K562 (cell line): ENCODE measurements around the gene KRT35. TPM values are rescaled to one million over a fixed set of nuclear protein-coding genes. Genes with fewer than 3 reads are reported as not detected.
A peak's percentile ranks its signal among the peaks of the same experiment; 100 is the strongest.

Experiments used
- ATAC-seq: fragments of 200-7000 bp; cut with Tn5 transposase; 3 replicates; pipeline ENCODE4 v1.9.1; 2020; ENCODE audit warnings: moderate library complexity
- BruUV-seq: library from RNA; stranded (reverse); fragments of 400-500 nt; replicated peaks from 2 replicates; lab custom pipeline; 2021; lab: Mats Ljungman, UMichigan
- CTCF ChIA-PET: fragments of 300-600 bp; formaldehyde crosslinking; extraction: SDS; loops from one replicate; lab custom pipeline; 2021; ENCODE audit warnings: low intra/inter-chr PET ratio; lab: Yijun Ruan, JAX
- POLR2A ChIA-PET: fragments of 300-600, 350-650 bp; sonication (Branson Sonifier 250); formaldehyde crosslinking; extraction: SDS; loops from one replicate; lab custom pipeline; 2021; ENCODE audit warnings: antibody characterized with exemption, inconsistent platforms; lab: Yijun Ruan, JAX
- DNase-seq, 4 experiments: peaks; one replicate each; pipeline versions ENCODE4 v3.0.0 to v3.0.0-alpha.2; 2011 to 2018; ENCODE audit warnings: low spot score in 3 of 4, mixed read lengths in 3 of 4; ENCODE audit errors: extremely low read depth in 1 of 4
- FAIRE-seq: peaks from 2 replicates; lab custom pipeline; 2011; peaks lifted over from hg19 to GRCh38; lab: Jason Lieb, UNC
- H2AFZ ChIP-seq: 2 replicates; pipeline ENCODE4 v1.6.0; 2011; ENCODE audit warnings: low read depth, low read length, control low read depth, inconsistent platforms
- H3K27ac ChIP-seq: fragments of 200-600 bp; 3 replicates; pipeline ENCODE4 v1.8.0; 2011; ENCODE audit warnings: low read depth, mild to moderate bottlenecking, control low read depth, inconsistent platforms, low read length, moderate library complexity, mixed read lengths; ENCODE audit errors: extremely low read depth
- H3K27me3 ChIP-seq, 2 experiments: fragments of 300-600 bp in 1 of 2; 2 replicates in 1 of 2; 3 replicates in 1 of 2; pipeline versions ENCODE4 v1.6.0 to v1.8.0; 2011; ENCODE audit warnings: inconsistent platforms in 2 of 2, low read length in 2 of 2, mild to moderate bottlenecking in 1 of 2, mixed read lengths in 1 of 2, moderate library complexity in 1 of 2; ENCODE audit not compliant: control insufficient read depth in 2 of 2, insufficient read depth in 2 of 2
- H3K36me3 ChIP-seq: fragments of 300-600 bp; 3 replicates; pipeline ENCODE4 v1.8.0; 2011; ENCODE audit warnings: mild to moderate bottlenecking, low read length, inconsistent platforms; ENCODE audit not compliant: control insufficient read depth, insufficient read depth
- H3K4me1 ChIP-seq, 2 experiments: fragments of 200-600 bp in 1 of 2; replicated peaks in 1 of 2; 2 replicates in 1 of 2; 3 replicates in 1 of 2; pipeline versions ENCODE4 v1.5.1 to v1.8.0; 2011; ENCODE audit warnings: inconsistent platforms in 2 of 2, low read length in 2 of 2, mild to moderate bottlenecking in 1 of 2, mixed read lengths in 1 of 2, moderate library complexity in 1 of 2; ENCODE audit not compliant: control insufficient read depth in 2 of 2, insufficient read depth in 2 of 2
- H3K4me2 ChIP-seq: 2 replicates; pipeline ENCODE4 v1.6.1; 2011; ENCODE audit warnings: low read length, control low read depth, inconsistent platforms, mixed read lengths; ENCODE audit not compliant: insufficient read depth
- H3K4me3 ChIP-seq: fragments of 200-600 bp; sonication (generic), shearing (Covaris generic); 2 replicates; pipeline ENCODE4 v1.5.1; 2016; ENCODE audit warnings: control low read depth, inconsistent platforms
- H3K79me2 ChIP-seq: fragments of 200-600 bp; 3 replicates; pipeline ENCODE4 v1.8.0; 2011; ENCODE audit warnings: low read length, inconsistent platforms; ENCODE audit not compliant: control insufficient read depth, insufficient read depth
- H3K9ac ChIP-seq, 2 experiments: 2 replicates each; pipeline versions ENCODE4 v1.6.0 to v1.6.1; 2011; ENCODE audit warnings: low read depth in 2 of 2, low read length in 2 of 2, control low read depth in 1 of 2, inconsistent platforms in 1 of 2, mild to moderate bottlenecking in 1 of 2, mixed read lengths in 1 of 2; ENCODE audit not compliant: insufficient read depth in 1 of 2
- H3K9me1 ChIP-seq: one replicate; pipeline ENCODE4 v1.6.0; 2011; ENCODE audit warnings: inconsistent platforms, mild to moderate bottlenecking, low read length, moderate library complexity; ENCODE audit not compliant: control insufficient read depth, insufficient read depth
- H3K9me3 ChIP-seq: replicated peaks from 2 replicates; pipeline ENCODE4 v1.5.1; 2011; ENCODE audit warnings: low read depth, low read length, inconsistent platforms; ENCODE audit not compliant: control insufficient read depth, insufficient read depth
- H4K20me1 ChIP-seq: replicated peaks from 2 replicates; pipeline ENCODE4 v1.6.1; 2011; ENCODE audit warnings: low read length, inconsistent platforms, mixed read lengths; ENCODE audit not compliant: control insufficient read depth, insufficient read depth
- BRD9 ChIP-seq: fragments of 450-650 bp; IDR thresholded peaks from 2 replicates; pipeline ENCODE4 v1.6.1; 2018; ENCODE audit warnings: low read depth; ENCODE audit not compliant: partially characterized antibody
- CBFA2T3 ChIP-seq: fragments of 450-650 bp; IDR thresholded peaks from 2 replicates; pipeline ENCODE4 v1.6.1; 2017
- CHAMP1 ChIP-seq: fragments of 450-650 bp; IDR thresholded peaks from 2 replicates; pipeline ENCODE4 v1.6.1; 2016; ENCODE audit warnings: mild to moderate bottlenecking
- CHCHD3 ChIP-seq: fragments of 250-450 bp; sonication (Bioruptor Pico); IDR thresholded peaks from 2 replicates; pipeline ENCODE4 v2.1.2; 2022; ENCODE audit warnings: mild to moderate bottlenecking
- CREB5 ChIP-seq: fragments of 250-450 bp; sonication (Bioruptor Pico); IDR thresholded peaks from 2 replicates; pipeline ENCODE4 v1.5.0; 2020; ENCODE audit warnings: mild to moderate bottlenecking
- HNRNPL ChIP-seq: fragments of 200-400 bp; formaldehyde crosslinking; IDR thresholded peaks from 2 replicates; pipeline ENCODE4 v1.6.1; 2017; ENCODE audit warnings: low read depth, mild to moderate bottlenecking, low read length
- JUND ChIP-seq, 2 experiments: IDR thresholded peaks; 2 replicates in 1 of 2; 3 replicates in 1 of 2; pipeline ENCODE4 v1.6.1; 2011; ENCODE audit warnings: borderline replicate concordance in 2 of 2, low read depth in 2 of 2, low read length in 2 of 2, improper control_type of control experiment in 1 of 2, missing biosample characterization in 1 of 2, missing genetic modification characterization in 1 of 2, missing genetic modification reagents in 1 of 2
- KLF10 ChIP-seq: fragments of 250-450 bp; sonication (Bioruptor Pico); IDR thresholded peaks from 2 replicates; pipeline ENCODE4 v1.6.1; 2021; ENCODE audit warnings: matching md5 sums
- RUNX1 ChIP-seq: sonication (generic); IDR thresholded peaks from 2 replicates; pipeline ENCODE4 v1.6.1; 2016; ENCODE audit warnings: antibody characterized with exemption, low read depth
- TAF7 ChIP-seq: fragments of 450-650 bp; IDR thresholded peaks from 2 replicates; pipeline ENCODE4 v1.6.1; 2016; ENCODE audit warnings: missing genetic modification characterization, missing compliant biosample characterization
- TBL1XR1 ChIP-seq, 2 experiments: IDR thresholded peaks; 2 replicates each; pipeline ENCODE4 v1.6.1; 2012; ENCODE audit warnings: improper control_type of control experiment in 2 of 2, low read length in 2 of 2, mild to moderate bottlenecking in 1 of 2
- TBP ChIP-seq: optimal IDR thresholded peaks from 2 replicates; pipeline ENCODE3; 2011; ENCODE audit warnings: low read depth, low read length, improper control_type of control experiment
- ZBTB8A ChIP-seq: fragments of 450-650 bp; IDR thresholded peaks from 2 replicates; pipeline ENCODE4 v1.6.1; 2018; ENCODE audit warnings: mild to moderate bottlenecking, moderate library complexity; ENCODE audit not compliant: partially characterized antibody
- ZC3H11A ChIP-seq: IDR thresholded peaks from 2 replicates; pipeline ENCODE4 v1.6.1; 2012; ENCODE audit warnings: low read depth, low read length, improper control_type of control experiment
- ZFP30 ChIP-seq: fragments of 250-450 bp; sonication (Bioruptor Pico); IDR thresholded peaks from 2 replicates; pipeline ENCODE4 v1.8.0; 2022; ENCODE audit warnings: moderate library complexity, mild to moderate bottlenecking, inconsistent platforms, borderline replicate concordance
- ZNF174 ChIP-seq: fragments of 250-450 bp; sonication (Bioruptor Pico); IDR thresholded peaks from 2 replicates; pipeline ENCODE4 v1.4.0; 2020; ENCODE audit warnings: mild to moderate bottlenecking
- ZNF197 ChIP-seq: fragments of 200-800 bp; sonication (Bioruptor generic); IDR thresholded peaks from 2 replicates; pipeline ENCODE4 v1.6.1; 2016; ENCODE audit warnings: low read depth, missing genetic modification characterization, missing compliant biosample characterization
- ZNF644 ChIP-seq: fragments of 200-800 bp; sonication (Bioruptor generic); IDR thresholded peaks from 2 replicates; pipeline ENCODE4 v1.6.1; 2016; ENCODE audit warnings: low read depth, missing genetic modification characterization, missing compliant biosample characterization
- WGBS: fragments of 100-300 bp; shearing (Covaris generic); methylation state at CpG from one replicate; pipeline ENCODE4 v1.1.6; 2016; ENCODE audit warnings: low coverage, mixed read lengths; ENCODE audit not compliant: insufficient coverage; ENCODE audit errors: missing lambda C conversion rate; 5-methylcytosine and 5-hydroxymethylcytosine counted together
- in situ Hi-C: fragments of 300-500 bp; cut with MboI; formaldehyde crosslinking; loops from 4 replicates; pipeline ENCODE4 v1.15.0; 2018; ENCODE audit warnings: inconsistent platforms, mixed read lengths
- intact Hi-C: fragments of 100-400 bp; cut with micrococcal nuclease; formaldehyde crosslinking; loops from 2 replicates; pipeline ENCODE4 v1.14.2; 2022
- polyA plus RNA-seq, 8 experiments: library from polyadenylated mRNA; depleted of rRNA in 4 of 8; stranded (reverse) in 5 of 8; unstranded in 3 of 8; fragments of >200 nt; fragmentation: Nextera tagmentation in 2 of 8; fragmentation: Illumina TruSeq in 1 of 8; extraction: Ambion mirVana in 2 of 8; extraction: Trizol in 1 of 8; gene quantifications; 2 replicates each; pipeline versions ENCODE4 v1.2.1 to v1.2.3, GENCODE V29; 2011 to 2014; ENCODE audit warnings: inconsistent platforms in 1 of 8, missing spikeins in 1 of 8
- total RNA-seq, 7 experiments: library from RNA; depleted of rRNA in 6 of 7; stranded (reverse); fragments of >200 nt in 6 of 7; fragmentation: Illumina TruSeq in 2 of 7; extraction: Trizol in 2 of 7; gene quantifications; 2 replicates each; pipeline versions ENCODE4 v1.2.1 to v1.2.3, GENCODE V29; 2011 to 2021; ENCODE audit warnings: low replicate concordance in 1 of 7

The KRT35 gene
- total and polyA plus RNA-seq, 9 of the 15 experiments (the other 6 are each of a cell fraction or from before 2014, with no cell fraction given): not detected

- Histone ChIP-seq H3K4me1 (peaks cover 40 to 72% of the 10 kb centered on the region in 2 experiments), H2AFZ (peak overlapping the region; percentile 76), H3K4me3 (peak overlapping the region; percentile 81), H3K9ac (peak overlapping the region; percentile 74 to 95), H3K4me2 (peak overlapping the region; percentile 87), H3K9me1 (no peaks in the 10 kb centered on the region), H3K79me2 (peaks cover 32% of the 10 kb centered on the region), H4K20me1 (no peaks in the 10 kb centered on the region; the same call in 1 of the 2 replicates), H3K27me3 (no peaks in the 10 kb centered on the region), H3K9me3 (no peaks in the 10 kb centered on the region), H3K36me3 (peaks cover 33% of the 10 kb centered on the region; the same call in 1 of the 3 replicates), H3K27ac (peak overlapping the region; percentile 79)
- ChIA-PET CTCF (interaction anchor here (0.6 to 2.1 kb wide), 3 partner anchors 22 to 317 kb away, joined by 3 to 6 read pairs (median 3); no protein-coding TSS in a partner anchor), POLR2A (interaction anchor here (0.6 to 4.3 kb wide), 13 partner anchors 9 to 162 kb away, joined by 3 to 23 read pairs (median 4); partner anchors contain the start of genes EIF1 and KRT15)
- DNase-seq: peak; percentile 73 to 76 (median 76)
- in situ Hi-C loops (no loop called here), intact Hi-C loops (no loop called here)
- TSS peak; percentile 81 for BruUV-seq
- FAIRE-seq: no peak
- 4% methylated on average over 51 of the region's 62 CpGs for WGBS
- peak; percentile 72 for ATAC-seq
- TF ChIP-seq ZNF644 (tag): no peak
- no peak for TF ChIP-seq ZC3H11A
- no peak for TF ChIP-seq KLF10 (CRISPR knock-in tag)
- no peak for TF ChIP-seq CHCHD3
- TF ChIP-seq ZNF174 (CRISPR knock-in tag): no peak
- TF ChIP-seq TBL1XR1 (IDR thresholded peaks at IDR 0.05; ENCODE audit: low read length in 2 of 2): no peak
- 0 out of 2 replicates have a peak, but pooled peaks have one; percentile 20 for TF ChIP-seq RUNX1
- no peak for TF ChIP-seq HNRNPL
- TF ChIP-seq TAF7: no peak
- no peak for TF ChIP-seq CBFA2T3
- TF ChIP-seq CREB5 (CRISPR knock-in tag): no peak
- TF ChIP-seq JUND (IDR thresholded peaks at IDR 0.05; ENCODE audit: borderline replicate concordance, low read depth, low read length): no peak
- TF ChIP-seq JUND (tag; IDR thresholded peaks at IDR 0.05; ENCODE audit: borderline replicate concordance, low read depth, low read length): no peak; the same call in 2 of the 3 replicates
- TF ChIP-seq ZNF197: no peak
- TF ChIP-seq CHAMP1: no peak
- TF ChIP-seq TBP: peak; percentile 18
- TF ChIP-seq ZFP30 (CRISPR knock-in tag): no peak
- TF ChIP-seq ZBTB8A: no peak
- TF ChIP-seq BRD9: no peak
Measured at GRCh38 chr17:41527063-41528023, 46.4 kb upstream of the KRT35 start.
